Stomach (tissue), 19 donors: ENCODE measurements around the gene CHRNE. TPM values are rescaled to one million over a fixed set of nuclear protein-coding genes. Genes with fewer than 3 reads are reported as not detected.

Source experiments
- DNase-seq, 2 donors: peaks; one replicate each; pipeline versions ENCODE4 v3.0.0 to v3.0.0-alpha.2; 2013 to 2019
- H3K27ac ChIP-seq, 5 donors: fragments of 200-600 bp in 4 of 5; sonication (generic) in 4 of 5; one replicate each; pipeline ENCODE4 v1.5.1; 2013 to 2019; ENCODE audit warnings: mild to moderate bottlenecking in 1 of 5, moderate library complexity in 1 of 5
- H3K27me3 ChIP-seq, 3 donors: fragments of 200-600 bp; sonication (generic); one replicate each; pipeline ENCODE4 v1.5.1; 2017 to 2019; ENCODE audit warnings: mixed run types in 1 of 3
- H3K36me3 ChIP-seq, 4 donors: fragments of 200-600 bp; sonication (generic); 1 replicate in 3 of 4; 2 replicates in 1 of 4; pipeline ENCODE4 v1.5.1; 2016 to 2019
- H3K4me1 ChIP-seq, 4 donors: fragments of 200-600 bp; sonication (generic); one replicate each; pipeline ENCODE4 v1.5.1; 2016 to 2019
- H3K4me3 ChIP-seq, 4 donors: fragments of 200-600 bp; sonication (generic) in 3 of 4; one replicate each; pipeline ENCODE4 v1.5.1; 2016 to 2019; ENCODE audit warnings: mild to moderate bottlenecking in 1 of 4
- H3K9me3 ChIP-seq, 4 donors: fragments of 200-600 bp; sonication (generic); one replicate each; pipeline ENCODE4 v1.5.1; 2016 to 2019
- EP300 ChIP-seq: sonication (generic); formaldehyde crosslinking; IDR thresholded peaks from one replicate; pipeline ENCODE4 v1.6.1; 2017; ENCODE audit warnings: antibody characterized with exemption
- POLR2A ChIP-seq, 4 donors: fragments of 450-650 bp; IDR thresholded peaks; one replicate each; pipeline ENCODE4 v1.6.1; 2016; ENCODE audit warnings: antibody characterized with exemption in 4 of 4, control low read depth in 2 of 4, mild to moderate bottlenecking in 1 of 4, moderate library complexity in 1 of 4
- POLR2AphosphoS5 ChIP-seq, 3 donors: sonication (generic); formaldehyde crosslinking; IDR thresholded peaks; one replicate each; pipeline ENCODE4 v1.6.1; 2016; ENCODE audit warnings: antibody characterized with exemption in 3 of 3
- WGBS, 5 donors: extraction: QIAGEN DNeasy Blood & Tissue Kit in 3 of 5; methylation state at CpG; one replicate each; pipeline versions ENCODE4 v1.1.5 to v1.1.7; 2013 to 2018; 5-methylcytosine and 5-hydroxymethylcytosine counted together
- intact Hi-C: fragments of 100-400 bp; cut with DNase I; formaldehyde crosslinking; loops from one replicate; pipeline ENCODE4 v1.15.1; 2023; ENCODE audit warnings: low total_unique reads
- long read RNA-seq, 10 donors: transcript quantifications; one replicate each; lab custom pipeline, GENCODE V29; 2026
- polyA plus RNA-seq, 3 donors: library from polyadenylated mRNA; stranded (reverse); fragments of 200-250 nt; gene quantifications; one replicate each; pipeline ENCODE4 v1.2.3, GENCODE V29; 2013
- total RNA-seq, 5 donors: library from RNA; depleted of rRNA; stranded (reverse); fragments of >200 nt; gene quantifications; one replicate each; pipeline versions ENCODE4 v1.1.0 to v1.2.3, GENCODE V29; 2014 to 2016
- TF ChIP-seq, protein P1 (sequence below), 7 experiments: fragments of 450-650 bp in 4 of 7; fragments of 200-600 bp in 3 of 7; sonication (generic) in 3 of 7; IDR thresholded peaks; one replicate each; pipeline ENCODE4 v1.5.1; 2016 to 2019; ENCODE audit warnings: antibody characterized with exemption in 7 of 7, control low read depth in 2 of 7, mild to moderate bottlenecking in 1 of 7
- donor health status: healthy with polysubstance abuse.
- donor health status: Bipolar disorder and iron deficiency.
- donor health status: healthy.

The CHRNE gene
- total RNA-seq (1 to 10 TPM in 1 of 5 donors, under 1 TPM in 1, not detected in 3; 0.45 to 2.0 TPM), polyA plus RNA-seq (1 to 10 TPM in 1 of 3 donors, under 1 TPM in 2; 0.43 to 1.2 (median 0.93) TPM)
- long read RNA-seq, donor 1: 0 reads
- long read RNA-seq, donor 2: 0 reads
- long read RNA-seq, donor 3: 0 reads
- long read RNA-seq, donor 4: 0 reads
- long read RNA-seq, donor 5: 0 reads
- long read RNA-seq, donor 6, partial matches to known transcripts: 177 of 198 reads
- long read RNA-seq, donor 6, other reads (novel, unspliced or antisense): 21 of 198 reads
- long read RNA-seq, donor 7: 0 reads
- long read RNA-seq, donor 8: 0 reads
- long read RNA-seq, donor 9, partial matches to known transcripts: 22 of 22 reads
- long read RNA-seq, donor 9, other reads (novel, unspliced or antisense): 0 of 22 reads
- long read RNA-seq, donor 10: 0 reads

- H3K27me3 ChIP-seq: peaks cover 0 to 42% (median 0%) of the 10 kb centered on the region in 3 donors
- H3K36me3 ChIP-seq: no peaks in the 10 kb centered on the region
- DNase-seq: peak; percentile 88 to 94
- no peak within 1 kb of the TSS for H3K4me3 ChIP-seq
- no peaks in the 10 kb centered on the region for H3K9me3 ChIP-seq
- peak within 1 kb of the TSS in 4 of 5 donors; percentile 24 to 71 (median 46) for H3K27ac ChIP-seq
- 8 to 17% (median 11%) methylated on average over 9 to 10 of the region's 10 CpGs for WGBS, 5 donors
- intact Hi-C loops: loop anchor here (10.0 kb wide), 1 partner anchor 72 kb away; no protein-coding TSS in a partner anchor
- TF ChIP-seq EP300 (no peak), POLR2A (IDR thresholded peaks at IDR 0.05) (no peak), POLR2AphosphoS5 (IDR thresholded peaks at IDR 0.05) (peak in 1 of 3 donors; percentile 43)
- TF ChIP-seq, protein P1, sequence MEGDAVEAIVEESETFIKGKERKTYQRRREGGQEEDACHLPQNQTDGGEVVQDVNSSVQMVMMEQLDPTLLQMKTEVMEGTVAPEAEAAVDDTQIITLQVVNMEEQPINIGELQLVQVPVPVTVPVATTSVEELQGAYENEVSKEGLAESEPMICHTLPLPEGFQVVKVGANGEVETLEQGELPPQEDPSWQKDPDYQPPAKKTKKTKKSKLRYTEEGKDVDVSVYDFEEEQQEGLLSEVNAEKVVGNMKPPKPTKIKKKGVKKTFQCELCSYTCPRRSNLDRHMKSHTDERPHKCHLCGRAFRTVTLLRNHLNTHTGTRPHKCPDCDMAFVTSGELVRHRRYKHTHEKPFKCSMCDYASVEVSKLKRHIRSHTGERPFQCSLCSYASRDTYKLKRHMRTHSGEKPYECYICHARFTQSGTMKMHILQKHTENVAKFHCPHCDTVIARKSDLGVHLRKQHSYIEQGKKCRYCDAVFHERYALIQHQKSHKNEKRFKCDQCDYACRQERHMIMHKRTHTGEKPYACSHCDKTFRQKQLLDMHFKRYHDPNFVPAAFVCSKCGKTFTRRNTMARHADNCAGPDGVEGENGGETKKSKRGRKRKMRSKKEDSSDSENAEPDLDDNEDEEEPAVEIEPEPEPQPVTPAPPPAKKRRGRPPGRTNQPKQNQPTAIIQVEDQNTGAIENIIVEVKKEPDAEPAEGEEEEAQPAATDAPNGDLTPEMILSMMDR (IDR thresholded peaks at IDR 0.05): peak in 5 of 7 experiments; percentile 61 to 80 (median 73)
- H3K4me1 ChIP-seq: peaks cover 20 to 52% (median 44%) of the 10 kb centered on the region in 4 donors
These were observed at the start of gene CHRNE for GRCh38 chr17:4903051-4903818. Gene CHRNE (minus strand): TSS chr17:4903098. CDS start chr17:4903063, 35 bp downstream.

GRCh38 chr17:4951486-4951885 lies 48.6 kb upstream of the CHRNE start:
- Histone ChIP-seq H3K27ac (peak overlapping the region in 1 of 5 donors; percentile 100), H3K4me1 (peaks cover 17 to 35% (median 27%) of the 10 kb centered on the region in 4 donors), H3K9me3 (no peaks in the 10 kb centered on the region), H3K4me3 (no peak overlapping the region), H3K27me3 (no peaks in the 10 kb centered on the region), H3K36me3 (peaks cover 2 to 7% (median 4%) of the 10 kb centered on the region in 4 donors)
- TF ChIP-seq, protein P1 (IDR thresholded peaks at IDR 0.05): no peak
- TF ChIP-seq EP300 (no peak), POLR2A (IDR thresholded peaks at IDR 0.05) (no peak)
- intact Hi-C loops: no loop called here
- DNase-seq: no peak
- WGBS, 5 donors: 70 to 93% (median 86%) methylated on average over 3 of the region's 3 CpGs

DNA sequence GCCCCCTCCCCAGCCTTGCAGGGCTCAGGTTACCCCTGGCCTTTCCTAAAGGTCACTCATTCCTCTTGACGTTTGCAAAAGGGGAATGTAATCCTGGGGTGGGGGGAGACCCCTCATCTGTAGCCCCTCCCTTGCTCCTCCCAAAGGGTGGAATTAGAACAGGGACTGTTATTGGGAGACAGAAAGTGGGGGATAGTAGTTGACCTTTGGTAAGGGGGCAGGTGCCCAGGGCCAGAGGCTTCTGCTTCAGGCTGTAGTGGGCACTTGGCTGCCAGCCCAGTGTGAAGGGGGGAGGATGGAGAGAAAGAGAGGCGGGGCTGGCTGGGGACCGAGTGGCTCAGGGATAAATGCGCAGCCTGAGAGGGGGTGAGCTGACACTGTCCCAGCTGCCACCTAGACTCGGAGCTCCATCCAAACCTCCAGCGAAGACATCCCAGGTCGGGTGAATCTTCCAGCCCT lies 47.9 kb upstream of the CHRNE start, which contains the start of gene ENO3:
Gene ENO3 (plus strand): TSS at position 374 of the 459 bp plus-strand sequence. CDS start 711 bp downstream, outside the sequence.
- Histone ChIP-seq H3K4me3 (peak within 1 kb of the TSS; percentile 82 to 100 (median 100)), H3K4me1 (peaks cover 24 to 42% (median 34%) of the 10 kb centered on the region in 4 donors), H3K36me3 (peaks cover 9 to 14% (median 11%) of the 10 kb centered on the region in 4 donors), H3K27me3 (no peaks in the 10 kb centered on the region), H3K9me3 (no peaks in the 10 kb centered on the region), H3K27ac (peak within 1 kb of the TSS; percentile 96 to 100 (median 99))
- WGBS, 5 donors: 48 to 59% (median 53%) methylated on average over 7 of the region's 7 CpGs
- TF ChIP-seq POLR2AphosphoS5 (IDR thresholded peaks at IDR 0.05): no peak
- peak in 1 of 2 donors; percentile 44 for DNase-seq
- intact Hi-C loops: no loop called here

GRCh38 chr17:4950075-4950745 lies 47.3 kb upstream of the CHRNE start:
- Histone ChIP-seq H3K4me1 (peaks cover 30 to 48% (median 40%) of the 10 kb centered on the region in 4 donors), H3K27ac (peak overlapping the region; percentile 96 to 100 (median 99)), H3K9me3 (no peaks in the 10 kb centered on the region), H3K36me3 (peaks cover 15 to 19% (median 16%) of the 10 kb centered on the region in 4 donors), H3K27me3 (no peaks in the 10 kb centered on the region), H3K4me3 (peak overlapping the region; percentile 82 to 100 (median 100))
- TF ChIP-seq POLR2AphosphoS5 (IDR thresholded peaks at IDR 0.05) (no peak), POLR2A (IDR thresholded peaks at IDR 0.05) (no peak)
- TF ChIP-seq, protein P1 (IDR thresholded peaks at IDR 0.05): no peak
- 4 to 17% (median 7%) methylated on average over 26 to 52 of the region's 52 CpGs for WGBS, 5 donors
- intact Hi-C loops: no loop called here
- DNase-seq: peak; percentile 61 to 73
